HG03196 (cell line): ENCODE measurements around the gene STX1A.

Source experiments
- ATAC-seq: cut with Tn5 transposase; IDR thresholded peaks from one replicate; pipeline ENCODE4 v1.9.1; 2021; ENCODE audit not compliant: unreplicated experiment

The STX1A gene

GRCh38 chr7:73708961-73709549, 10.4 kb downstream of the STX1A start:
- no peak for ATAC-seq

DNA sequence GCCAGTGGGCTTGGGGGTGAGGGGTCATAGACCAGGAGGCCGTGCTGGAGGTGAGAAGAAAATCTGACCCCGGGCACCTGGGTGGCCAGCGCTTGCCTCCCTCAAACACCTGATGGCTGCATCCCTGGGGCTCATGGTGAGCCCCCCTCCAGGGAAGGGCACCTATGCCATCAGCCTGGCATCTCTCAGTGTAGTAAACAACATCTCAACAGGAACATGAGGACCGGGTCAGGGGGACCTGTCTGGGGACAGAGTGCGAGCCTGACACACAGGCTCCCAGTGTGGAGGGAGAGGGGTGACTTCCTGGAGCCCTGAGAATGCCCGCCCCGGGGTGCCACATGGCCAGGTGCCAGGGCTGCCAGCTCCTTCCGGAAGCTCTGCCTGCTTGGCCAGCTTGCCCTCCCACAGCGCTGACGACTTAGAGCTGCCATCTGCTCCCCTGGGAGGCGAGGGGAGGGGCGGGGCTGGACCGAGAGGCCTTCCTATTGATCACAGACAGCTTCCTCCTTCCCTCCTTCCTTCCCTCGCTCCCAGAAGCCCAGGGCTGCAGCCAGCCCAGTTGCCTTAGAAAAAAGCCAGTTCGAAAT, 12.3 kb downstream of the STX1A start:
- ATAC-seq = peak; percentile 51

DNA sequence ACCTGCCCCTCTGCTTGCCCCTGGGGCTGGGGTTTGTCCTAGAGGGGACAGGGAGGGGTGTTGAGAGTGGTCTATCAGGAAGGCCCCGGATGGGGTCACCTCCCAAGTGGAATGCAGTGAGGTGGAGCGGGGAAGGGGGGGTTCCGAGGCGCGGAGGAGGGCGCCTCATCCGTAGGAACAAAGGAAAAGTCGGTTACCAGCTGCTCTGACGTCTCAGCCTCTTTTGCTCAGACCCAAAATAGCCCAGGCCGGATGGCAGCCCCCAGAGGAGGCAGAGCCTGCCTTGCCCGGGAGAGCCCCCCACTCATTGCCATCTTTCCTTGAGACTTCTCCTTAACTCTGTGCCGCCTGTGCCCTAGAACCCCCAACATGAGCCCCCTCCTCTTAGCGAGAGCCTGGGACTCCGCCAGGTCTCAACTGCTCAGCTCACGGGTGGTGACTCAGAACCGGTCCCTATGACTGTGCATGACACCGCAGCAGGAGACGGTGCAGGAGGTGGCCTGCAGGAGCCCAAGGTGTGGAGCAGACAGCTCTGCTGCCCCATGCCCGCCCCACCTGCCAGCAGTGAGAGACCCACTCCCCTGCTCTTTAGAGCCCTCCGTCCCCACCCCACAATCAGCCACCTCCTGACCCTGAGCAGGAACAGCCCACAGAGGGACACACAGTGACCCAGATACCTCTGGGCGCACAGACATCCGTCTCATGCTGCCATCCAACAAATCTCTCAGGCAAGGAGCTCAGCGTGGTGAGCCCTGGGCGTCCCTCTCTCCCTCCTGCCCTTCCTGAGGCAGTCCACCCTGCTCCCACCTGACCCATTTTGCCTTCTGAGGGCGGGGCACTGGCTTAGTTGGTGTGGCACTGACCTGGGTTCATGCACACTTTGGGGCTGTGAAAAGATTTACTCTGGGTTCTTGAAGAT, 13.1 kb downstream of the STX1A start:
- no peak for ATAC-seq

GRCh38 chr7:73705551-73705920, 13.9 kb downstream of the STX1A start:
- no peak for ATAC-seq

DNA sequence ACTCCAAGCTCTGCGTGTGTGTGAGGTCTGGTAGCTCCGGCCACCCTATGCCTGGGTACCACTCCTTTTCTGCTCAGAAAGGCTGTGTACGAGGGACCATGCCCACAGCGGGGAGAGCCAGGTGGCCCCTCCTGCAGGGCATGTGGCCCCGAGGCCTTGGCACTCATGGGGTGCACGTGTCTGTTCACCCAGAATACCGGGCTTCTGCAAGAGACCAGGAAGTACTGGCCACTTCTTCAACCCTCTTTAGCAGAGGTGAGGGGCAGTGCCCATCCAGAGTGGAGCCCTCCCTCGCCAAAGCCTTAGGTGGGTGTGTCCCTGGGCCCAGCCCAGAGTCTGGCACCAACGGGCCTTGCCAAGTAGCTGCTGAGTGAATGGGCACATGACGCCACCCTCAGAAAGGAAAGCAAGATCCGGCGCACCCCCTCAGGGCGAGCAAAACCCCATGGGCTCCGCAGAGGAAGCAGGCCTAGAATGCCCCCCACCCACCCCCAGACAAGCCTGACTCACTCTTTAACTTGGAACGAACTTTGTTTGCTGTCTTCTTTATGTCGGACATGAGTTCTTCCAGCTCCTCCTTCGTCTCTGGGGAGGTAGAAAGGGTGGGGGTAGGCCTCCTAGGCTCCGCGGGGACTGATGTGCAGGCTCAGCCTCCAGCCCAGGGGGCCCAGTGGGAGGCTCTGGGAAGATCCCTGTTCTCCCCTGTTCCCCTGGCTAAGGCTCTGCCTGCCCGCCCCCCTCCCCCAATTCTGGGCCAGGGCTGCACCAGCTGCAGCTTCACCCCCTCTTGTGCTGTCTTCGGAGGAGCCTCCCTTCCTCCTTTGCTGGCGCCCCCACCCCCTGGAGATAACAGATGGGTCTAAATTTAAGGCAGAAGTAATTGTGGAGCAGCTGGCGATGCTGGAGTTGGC, 14.6 kb downstream of the STX1A start:
- ATAC-seq = no peak

DNA sequence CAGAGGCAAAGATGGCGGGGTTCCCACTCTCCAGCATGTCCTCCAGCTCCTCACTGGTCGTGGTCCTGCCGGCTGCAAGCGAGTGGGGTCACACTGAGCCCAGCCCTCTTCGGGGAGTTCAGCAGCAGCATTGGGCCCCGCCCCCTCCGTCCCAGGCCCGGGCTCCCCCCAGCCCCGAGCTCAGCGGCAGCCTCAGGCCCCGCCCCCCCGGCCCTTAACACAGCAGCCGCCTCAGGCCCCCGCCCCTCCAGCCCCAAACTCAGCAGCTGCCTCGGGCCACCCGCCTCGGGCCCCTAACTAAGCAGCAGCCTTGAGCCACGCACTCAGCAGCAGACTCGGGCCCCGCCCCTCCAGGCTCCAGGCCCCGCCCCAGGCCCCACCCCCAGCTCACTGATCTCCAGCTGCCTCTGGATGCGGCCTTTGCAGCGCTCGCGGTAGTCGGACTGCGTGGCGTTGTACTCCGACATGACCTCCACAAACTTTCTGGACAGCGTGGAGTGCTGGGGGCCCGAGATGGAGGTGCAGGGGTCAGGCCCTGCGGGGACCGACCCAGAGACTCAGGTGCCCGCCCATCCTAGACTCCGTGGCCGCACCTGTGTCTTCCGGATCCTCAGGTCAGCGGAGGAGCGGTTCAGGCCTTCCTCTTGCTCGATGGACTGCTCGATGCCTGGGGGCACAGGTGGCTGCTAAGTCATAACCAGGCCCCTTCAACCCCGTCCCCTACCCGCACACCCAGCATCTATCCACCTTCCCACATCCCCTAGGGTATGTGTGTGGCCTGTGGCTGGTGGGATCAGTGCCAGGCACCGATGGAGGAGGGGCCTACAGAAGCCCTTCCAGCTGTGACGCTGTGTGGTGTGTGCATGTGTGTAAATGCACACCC, 15.5 kb downstream of the STX1A start:
- no peak for ATAC-seq

- ATAC-seq = no peak
These were observed 16.2 kb downstream of the STX1A start for GRCh38 chr7:73703225-73703624.

GRCh38 chr7:73702665-73703064, 16.8 kb downstream of the STX1A start:
- no peak for ATAC-seq

- ATAC-seq = no peak
These were observed 17.2 kb downstream of the STX1A start for GRCh38 chr7:73702226-73702625.

DNA sequence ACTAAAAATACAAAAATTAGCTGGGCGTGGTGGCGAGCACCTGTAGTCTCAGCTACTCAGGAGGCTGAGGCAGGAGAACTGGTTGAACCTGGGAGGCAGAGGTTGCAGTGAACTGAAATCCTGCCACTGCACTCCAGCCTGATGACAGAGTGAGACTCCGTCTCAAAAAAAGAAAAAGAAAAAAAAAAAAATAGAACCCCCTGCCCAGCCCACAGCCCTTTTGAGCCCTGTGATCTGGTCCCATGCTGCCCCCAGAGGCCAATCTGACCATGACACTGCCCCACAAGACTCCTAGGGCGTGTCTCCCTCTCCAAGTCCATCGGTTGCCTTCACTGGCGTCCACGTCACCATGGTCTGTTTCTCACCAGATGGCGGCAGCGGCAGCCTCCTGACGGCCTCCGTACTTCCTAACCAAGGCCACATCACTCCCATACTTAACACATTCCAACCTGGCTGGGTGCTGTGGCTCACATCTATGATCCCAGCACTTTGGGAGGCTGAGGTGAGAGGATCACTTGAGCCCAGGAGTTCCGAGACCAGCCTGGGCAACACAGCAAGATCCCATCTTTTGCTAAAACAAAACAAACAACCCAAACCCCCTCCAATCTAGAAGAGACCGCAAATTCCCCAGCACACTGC, 18.0 kb downstream of the STX1A start:
- no peak for ATAC-seq

GRCh38 chr7:73700581-73701134, 18.8 kb downstream of the STX1A start:
- no peak for ATAC-seq

GRCh38 chr7:73700069-73700423, 19.4 kb downstream of the STX1A start:
- no peak for ATAC-seq

- no peak for ATAC-seq
These were observed 19.9 kb downstream of the STX1A start for GRCh38 chr7:73699370-73700068.

DNA sequence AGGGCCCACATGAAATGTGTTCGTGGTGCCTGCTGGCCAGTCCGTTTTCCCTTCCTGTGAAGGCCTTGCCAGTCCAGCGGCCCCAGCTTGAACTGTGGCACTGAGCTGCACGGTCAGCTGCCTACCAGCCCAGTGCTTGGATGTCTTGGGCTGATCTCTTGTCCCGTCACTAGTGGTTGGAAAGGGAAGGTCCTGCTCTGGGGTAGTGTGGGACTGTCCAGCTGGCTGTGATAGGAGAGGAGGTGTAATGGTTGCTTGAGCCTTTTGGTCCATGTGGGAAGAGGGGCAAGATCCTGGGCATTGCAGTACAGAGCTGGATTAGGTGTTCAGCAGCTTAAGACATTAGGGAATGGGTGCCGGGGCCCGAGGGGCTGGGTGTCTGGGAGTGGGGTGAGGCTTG, 21.1 kb downstream of the STX1A start:
- ATAC-seq = no peak

- no peak for ATAC-seq
These were observed 23.1 kb downstream of the STX1A start for GRCh38 chr7:73696372-73696771.

DNA sequence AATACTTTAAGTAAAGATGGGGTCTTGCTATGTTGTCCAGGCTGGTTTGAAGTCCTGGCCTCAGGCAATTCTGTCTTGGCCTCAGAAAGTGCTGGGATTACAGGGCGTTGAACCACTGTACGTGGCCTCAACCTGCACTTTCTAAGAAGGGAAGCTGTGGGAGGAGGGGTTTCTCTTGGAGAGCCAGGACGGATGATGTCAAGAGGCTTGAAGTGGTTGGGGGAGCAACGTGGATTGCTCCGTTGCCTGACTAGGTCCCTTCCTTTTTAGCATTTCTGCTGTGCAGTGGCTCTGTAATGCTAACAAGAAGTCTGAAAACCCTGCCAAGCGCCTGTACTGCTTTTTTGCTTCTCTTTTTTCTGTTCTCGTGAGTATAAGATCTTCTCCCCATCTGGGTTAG, 28.8 kb downstream of the STX1A start:
- ATAC-seq = no peak

- ATAC-seq = no peak
These were observed 31.2 kb downstream of the STX1A start for GRCh38 chr7:73688288-73688687.

DNA sequence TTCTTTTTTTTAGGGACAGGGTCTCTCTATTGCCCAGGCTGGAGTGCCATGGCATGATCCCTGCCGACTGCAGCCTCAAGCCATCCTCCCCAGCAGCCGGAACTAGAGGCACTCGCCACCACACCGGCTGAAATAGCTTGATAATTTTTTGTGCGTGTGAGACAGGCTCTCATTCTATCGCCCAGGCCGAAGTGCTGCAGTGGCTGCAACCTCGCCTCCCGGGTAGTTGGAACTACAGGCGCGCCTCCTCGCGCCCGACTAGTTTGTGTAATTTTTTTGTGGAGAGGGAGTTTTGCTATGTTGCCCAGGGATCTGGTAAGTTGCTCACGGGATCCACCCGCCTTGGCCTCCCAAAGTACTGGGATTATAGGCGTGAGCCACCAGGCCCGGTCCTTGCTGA, 34.2 kb downstream of the STX1A start:
- no peak for ATAC-seq
